ENCODE results near the gene ZNF584. TPM values are rescaled to one million over a fixed set of nuclear protein-coding genes. Genes with fewer than 3 reads are reported as not detected.
"Not testable (repeated sequence)": the region's sequence is repeated elsewhere in the genome, so short reads cannot be mapped to it uniquely, and the experiment has no call there.

ZNF584 gene
- total RNA-seq, 1 donor from 2014 or later: 19.8 TPM

GRCh38 chr19:58400916-58401839 lies 7.3 kb upstream of the ZNF584 start:
- DNase-seq (ENCODE audit: low spot score): peak; percentile 98
- intact Hi-C loops (cut with DNase I): no loop called here

DNA sequence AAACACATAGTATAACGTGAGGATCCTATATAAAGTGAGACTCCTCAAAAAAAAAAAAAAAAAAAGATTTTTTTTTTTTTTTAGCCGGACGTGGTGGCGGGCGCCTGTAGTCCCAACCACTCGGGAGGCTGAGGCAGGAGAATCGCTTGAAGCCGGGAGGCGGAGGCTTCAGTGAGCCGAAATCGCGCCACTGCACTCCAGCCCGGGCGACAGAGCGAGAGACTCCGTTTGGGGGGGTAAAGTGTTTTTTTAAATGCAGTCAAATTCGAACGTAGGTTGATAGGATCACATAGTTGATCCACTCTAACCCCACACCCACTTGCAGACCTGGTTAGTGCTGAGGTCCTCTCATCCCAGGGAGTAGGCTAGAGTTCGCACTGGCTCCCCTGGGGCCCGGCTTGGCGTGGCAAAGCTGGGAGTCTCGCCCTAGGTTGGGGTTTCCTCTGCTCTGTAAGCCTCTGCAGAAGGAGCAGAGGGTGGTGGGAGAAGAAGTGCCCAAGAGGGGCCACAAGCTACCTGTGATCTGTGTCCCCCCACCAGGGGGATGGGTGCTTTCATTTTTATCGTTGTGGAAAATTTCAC lies 6.5 kb upstream of the ZNF584 start:
- intact Hi-C loops (cut with DNase I): no loop called here
- peak; percentile 26 for DNase-seq (ENCODE audit: low spot score)

DNA sequence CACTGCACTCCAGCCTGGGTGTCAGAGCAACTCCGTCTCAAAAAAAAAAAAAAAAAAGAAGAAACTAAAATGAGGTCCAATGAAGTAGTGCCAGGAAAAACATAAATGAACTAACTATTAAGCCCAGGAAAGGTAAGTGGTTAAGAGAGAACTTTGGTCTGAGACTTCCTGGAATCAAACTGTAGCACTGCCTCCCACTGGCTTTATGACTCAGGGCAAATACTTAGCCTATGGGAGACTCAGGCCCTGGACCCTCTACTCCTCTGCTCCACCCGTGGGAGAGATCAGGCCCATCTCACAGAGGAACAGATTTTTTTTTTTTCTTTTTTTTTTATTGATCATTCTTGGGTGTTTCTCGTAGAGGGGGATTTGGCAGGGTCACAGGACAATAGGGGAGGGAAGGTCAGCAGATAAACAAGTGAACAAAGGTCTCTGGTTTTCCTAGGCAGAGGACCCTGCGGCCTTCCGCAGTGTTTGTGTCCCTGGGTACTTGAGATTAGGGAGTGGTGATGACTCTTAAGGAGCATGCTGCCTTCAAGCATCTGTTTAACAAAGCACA lies 4.5 kb upstream of the ZNF584 start:
- intact Hi-C loops (cut with DNase I); DNase-seq (ENCODE audit: low spot score): not testable (repeated sequence)

DNA sequence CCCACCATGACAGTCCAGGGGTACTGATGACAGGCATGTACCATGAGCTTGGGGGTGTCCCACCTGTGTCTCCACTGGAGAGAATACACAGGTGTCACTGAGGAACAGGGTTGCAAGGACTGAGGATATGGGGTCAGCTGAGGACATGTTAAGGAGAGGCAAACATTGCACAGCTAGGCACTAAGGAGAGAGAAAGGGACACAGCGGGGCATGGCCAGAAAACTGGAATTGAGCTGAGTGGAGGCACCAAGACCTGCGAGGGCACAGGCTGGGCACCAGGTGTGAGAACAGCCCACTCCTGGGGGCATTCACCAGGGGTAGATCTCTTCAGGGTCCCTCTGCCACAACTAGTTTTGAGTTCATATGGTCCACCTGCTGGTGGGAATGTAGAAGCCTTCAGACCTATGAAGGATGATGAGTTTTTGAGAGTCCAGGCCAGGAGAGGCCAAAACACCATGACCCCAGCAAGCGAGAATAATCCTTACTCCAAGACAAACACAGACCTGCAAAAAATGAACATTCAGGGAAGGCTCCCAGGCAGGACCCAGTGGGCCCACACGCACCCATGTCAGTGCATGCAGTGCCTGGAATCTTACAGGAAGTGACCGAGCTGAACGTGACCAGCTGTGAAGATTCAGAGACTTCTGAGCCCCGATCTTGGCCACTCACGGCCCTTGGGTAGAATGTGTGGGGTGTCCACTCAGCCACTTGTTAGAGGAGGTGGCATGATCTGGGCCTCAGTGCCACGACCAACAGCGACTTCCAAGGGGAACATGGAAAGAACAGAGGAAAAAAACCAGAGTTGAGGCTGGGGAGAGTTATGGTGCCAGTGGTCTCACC lies 1.4 kb upstream of the ZNF584 start:
- intact Hi-C loops (cut with DNase I): no loop called here
- no peak for DNase-seq (ENCODE audit: low spot score)

DNA sequence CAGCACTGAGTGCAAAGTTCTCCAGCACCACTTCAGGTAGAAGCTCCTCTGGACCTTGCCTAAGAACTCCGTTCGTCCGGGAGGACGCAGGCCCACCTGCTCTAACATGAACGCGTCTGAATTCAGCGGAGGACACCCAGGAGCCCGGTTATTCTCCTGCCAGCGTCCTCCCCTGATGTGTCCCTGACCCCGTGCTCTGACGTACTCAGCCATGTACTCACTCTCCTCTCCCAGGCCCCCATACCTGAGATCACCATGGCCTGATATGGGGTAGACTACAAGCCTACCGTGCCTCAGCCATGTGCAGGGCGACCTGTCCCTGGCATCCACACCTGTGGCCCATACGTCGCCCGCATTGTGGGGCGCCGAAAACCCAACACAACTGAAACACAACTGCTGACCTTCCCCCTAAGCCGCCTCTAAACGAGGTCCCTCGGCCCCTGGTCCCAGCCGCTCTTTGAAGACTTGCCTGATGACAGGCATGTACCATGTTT lies 744 bp upstream of the ZNF584 start:
- DNase-seq (ENCODE audit: low spot score): no peak
- intact Hi-C loops (cut with DNase I): loop anchor here (1.0 kb wide), 1 partner anchor 33 kb away; the partner anchor contains the start of gene ZNF132

- DNase-seq (ENCODE audit: low spot score): no peak
- intact Hi-C loops (cut with DNase I): no loop called here
Measured at GRCh38 chr19:58409010-58409790, 751 bp downstream of the ZNF584 start.

GRCh38 chr19:58416604-58417003 lies 8.2 kb downstream of the ZNF584 start:
- no peak for DNase-seq (ENCODE audit: low spot score)
- intact Hi-C loops (cut with DNase I): no loop called here

DNA sequence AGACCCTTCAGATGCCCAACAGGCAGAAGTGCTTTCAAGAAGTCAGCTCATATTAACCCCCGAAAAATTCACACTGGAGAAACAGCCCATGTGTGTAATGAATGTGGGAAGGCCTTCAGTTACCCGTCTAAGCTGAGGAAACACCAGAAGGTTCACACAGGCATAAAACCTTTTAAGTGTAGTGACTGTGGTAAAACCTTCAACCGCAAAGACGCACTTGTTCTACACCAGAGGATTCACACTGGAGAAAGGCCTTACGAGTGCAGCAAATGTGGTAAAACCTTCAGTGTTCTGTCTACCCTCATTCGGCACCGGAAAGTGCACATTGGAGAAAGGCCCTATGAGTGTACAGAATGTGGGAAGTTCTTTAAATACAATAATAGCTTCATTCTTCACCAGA lies 8.6 kb downstream of the ZNF584 start:
- DNase-seq (ENCODE audit: low spot score): no peak
- intact Hi-C loops (cut with DNase I): no loop called here

GRCh38 chr19:58428617-58429016 lies 20.2 kb downstream of the ZNF584 start:
- DNase-seq (ENCODE audit: low spot score): no peak
- intact Hi-C loops (cut with DNase I): no loop called here

GRCh38 chr19:58429745-58430144 lies 21.3 kb downstream of the ZNF584 start:
- DNase-seq (ENCODE audit: low spot score): no peak
- intact Hi-C loops (cut with DNase I): no loop called here

GRCh38 chr19:58434217-58434616 lies 25.8 kb downstream of the ZNF584 start:
- no peak for DNase-seq (ENCODE audit: low spot score)
- intact Hi-C loops (cut with DNase I): no loop called here

- intact Hi-C loops (cut with DNase I): loop anchor here (1.0 kb wide), 2 partner anchors 26 to 32 kb away; partner anchors contain the start of gene ZNF584
- DNase-seq (ENCODE audit: low spot score): peak; percentile 97
Measured at GRCh38 chr19:58439576-58440554, 31.4 kb downstream of the ZNF584 start, which contains the start of gene ZNF132. Gene ZNF132 (minus strand): TSS chr19:58440153. CDS start chr19:58439821, 332 bp downstream.

DNA sequence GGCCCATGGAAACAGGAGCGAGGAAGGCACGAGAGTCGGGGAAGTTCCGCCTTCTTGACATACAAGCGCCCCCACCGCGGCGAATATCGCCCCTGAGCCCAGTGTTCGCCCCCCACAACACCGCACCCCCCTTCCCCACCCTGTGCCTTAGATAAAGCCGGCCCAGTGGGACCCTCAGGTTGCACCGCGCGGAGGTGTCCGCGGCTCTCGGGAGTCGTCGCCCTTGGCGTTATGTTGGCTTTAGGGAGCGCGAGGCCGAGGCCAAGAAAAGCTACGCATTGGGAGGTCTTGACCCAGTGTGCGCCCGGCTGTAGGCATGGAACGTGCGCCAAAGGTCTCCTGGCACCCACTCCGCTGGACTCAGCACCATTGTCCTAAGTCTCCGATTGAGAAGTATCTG lies 32.1 kb downstream of the ZNF584 start:
- intact Hi-C loops (cut with DNase I): loop anchor here (1.0 kb wide), 2 partner anchors 26 to 32 kb away; partner anchors contain the start of gene ZNF584
- no peak for DNase-seq (ENCODE audit: low spot score)

DNA sequence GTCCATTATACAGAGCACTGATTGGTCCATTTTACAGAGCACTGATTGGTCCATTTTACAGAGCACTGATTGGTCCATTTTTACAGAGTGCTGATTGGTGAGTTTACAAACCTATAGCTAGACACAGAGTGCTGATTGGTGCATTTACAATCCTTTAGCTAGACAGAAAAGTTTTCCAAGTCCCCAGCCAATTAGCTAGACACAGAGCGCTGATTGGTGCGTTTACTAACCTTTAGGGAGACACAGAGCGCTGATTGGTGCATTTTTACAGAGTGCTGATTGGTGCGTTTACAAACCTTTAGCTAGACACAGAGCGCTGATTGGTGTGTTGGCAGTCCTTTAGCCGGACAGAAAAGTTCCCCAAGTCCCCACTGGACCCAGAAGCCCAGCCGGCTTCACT lies 34.5 kb downstream of the ZNF584 start:
- intact Hi-C loops (cut with DNase I); DNase-seq (ENCODE audit: low spot score): not testable (repeated sequence)

DNA sequence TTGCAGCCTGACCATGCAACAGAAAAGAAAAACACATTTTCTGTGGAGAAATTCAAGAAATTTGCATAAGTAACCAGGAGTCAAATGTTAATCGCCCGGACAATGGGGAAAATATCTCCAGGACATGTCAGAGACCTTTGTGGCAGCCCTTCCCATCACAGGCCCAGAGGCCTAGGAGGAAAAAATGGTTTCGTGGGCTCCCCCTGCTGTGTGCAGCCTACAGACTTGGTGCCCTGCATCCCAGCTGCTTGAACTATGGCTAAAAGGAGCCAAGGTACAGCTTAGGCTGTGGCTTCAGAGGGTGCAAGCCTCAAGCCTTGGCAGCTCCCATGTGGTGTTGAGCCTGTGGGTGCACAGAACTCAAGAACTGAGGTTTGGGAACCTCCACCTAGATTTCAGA lies 40.4 kb downstream of the ZNF584 start:
- DNase-seq (ENCODE audit: low spot score); intact Hi-C loops (cut with DNase I): not testable (repeated sequence)

DNA sequence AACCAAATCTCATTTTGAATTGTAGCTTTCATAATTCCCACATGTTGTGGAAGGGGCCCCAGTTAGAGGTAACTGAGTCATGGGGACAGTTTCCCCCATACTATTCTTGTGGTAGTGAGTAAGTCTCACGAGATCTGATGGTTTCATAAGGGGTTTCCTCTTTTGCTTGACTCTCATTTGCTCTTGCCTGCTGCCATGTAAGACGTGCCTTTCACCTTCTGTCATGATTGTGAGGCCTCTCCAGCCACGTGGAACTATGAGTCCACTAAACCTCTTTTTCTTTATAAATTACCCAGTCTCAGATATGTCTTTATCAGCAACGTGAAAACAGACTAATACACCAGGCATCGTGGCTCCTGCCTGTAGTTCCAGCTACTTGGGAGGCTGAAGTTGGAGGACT lies 41.5 kb downstream of the ZNF584 start:
- intact Hi-C loops (cut with DNase I); DNase-seq (ENCODE audit: low spot score): not testable (repeated sequence)

DNA sequence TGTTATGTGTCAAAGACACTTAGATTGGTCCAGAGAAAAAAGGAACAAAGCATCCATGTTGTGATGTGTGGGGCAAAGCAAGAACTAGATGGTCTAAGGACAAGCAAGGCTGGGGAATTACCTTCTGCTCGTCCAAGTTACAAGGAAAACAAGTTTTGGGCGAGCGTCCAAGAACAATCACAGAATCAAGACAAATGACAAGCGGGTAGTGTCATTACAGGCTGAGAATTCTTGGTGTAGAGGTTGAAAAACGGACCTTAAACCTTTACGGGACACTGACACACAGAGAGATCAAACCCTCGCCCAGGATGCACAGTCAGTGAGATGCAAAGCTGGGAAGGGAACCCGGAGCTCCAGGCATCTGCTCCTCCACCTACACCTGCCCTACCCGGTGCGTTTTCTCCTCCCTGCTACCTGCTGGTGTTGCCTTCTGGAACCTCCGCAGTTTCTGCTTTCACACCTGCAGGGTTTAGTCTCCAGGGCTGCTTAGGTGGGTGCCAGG lies 42.5 kb downstream of the ZNF584 start:
- intact Hi-C loops (cut with DNase I): no loop called here
- DNase-seq (ENCODE audit: low spot score): no peak

Measured in cardiac septum (tissue), 1 donor.